ENCODE data around the gene GRIN3B.

DNA sequence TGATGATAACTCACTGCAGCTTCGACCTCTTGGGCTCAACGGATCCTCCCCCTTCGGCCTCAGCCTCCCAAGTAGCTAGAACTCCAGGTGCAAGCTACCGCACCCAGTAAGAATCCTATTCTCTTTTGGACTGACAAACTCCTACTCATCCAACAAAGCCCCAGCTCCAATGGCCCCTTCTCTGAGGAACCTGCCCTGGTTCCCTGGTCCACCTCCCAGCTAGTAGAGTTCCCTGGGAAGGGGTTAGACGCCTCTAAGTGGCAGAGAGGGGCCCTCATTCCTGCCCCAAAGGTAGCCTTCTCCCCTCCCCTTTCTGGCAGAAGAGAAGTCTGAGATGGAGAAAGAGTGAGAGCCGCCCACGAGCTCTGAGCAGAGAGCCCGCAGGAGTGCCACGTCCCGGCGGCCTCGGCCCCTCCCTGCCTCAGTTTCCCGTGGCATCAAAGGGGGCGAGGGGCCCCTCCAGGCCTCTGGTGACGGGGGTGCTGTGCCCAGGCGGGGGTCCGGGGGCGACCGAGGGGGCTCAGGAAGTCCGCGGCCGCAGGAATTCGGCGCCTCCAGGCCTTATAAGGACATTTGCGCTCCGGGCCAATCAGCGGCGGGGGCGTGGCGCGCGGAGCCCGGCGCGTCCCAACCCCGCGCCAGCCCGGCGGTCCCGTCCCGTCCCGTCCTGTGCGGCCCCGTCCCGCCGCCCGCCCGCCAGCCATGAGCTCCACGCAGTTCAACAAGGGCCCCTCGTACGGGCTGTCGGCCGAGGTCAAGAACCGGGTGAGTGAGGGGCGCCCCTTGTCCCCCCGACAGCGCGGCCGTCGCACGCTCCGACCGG is 26.0 kb downstream of the GRIN3B start, which contains the start of gene CNN2:
- TF ChIP-seq POLR2A (IDR thresholded peaks at IDR 0.05; ENCODE audit: low read length) (peak; percentile 33), ZFP36 (IDR thresholded peaks at IDR 0.05; ENCODE audit: borderline replicate concordance, partially characterized antibody) (no peak), ZC3H11A (IDR thresholded peaks at IDR 0.05) (no peak), SREBF2 (IDR thresholded peaks at IDR 0.05) (no peak), KDM1A (IDR thresholded peaks at IDR 0.05; ENCODE audit: low read depth) (no peak), MAFK (IDR thresholded peaks at IDR 0.05; ENCODE audit: partially characterized antibody) (no peak)
- TF ChIP-seq, protein P1, sequence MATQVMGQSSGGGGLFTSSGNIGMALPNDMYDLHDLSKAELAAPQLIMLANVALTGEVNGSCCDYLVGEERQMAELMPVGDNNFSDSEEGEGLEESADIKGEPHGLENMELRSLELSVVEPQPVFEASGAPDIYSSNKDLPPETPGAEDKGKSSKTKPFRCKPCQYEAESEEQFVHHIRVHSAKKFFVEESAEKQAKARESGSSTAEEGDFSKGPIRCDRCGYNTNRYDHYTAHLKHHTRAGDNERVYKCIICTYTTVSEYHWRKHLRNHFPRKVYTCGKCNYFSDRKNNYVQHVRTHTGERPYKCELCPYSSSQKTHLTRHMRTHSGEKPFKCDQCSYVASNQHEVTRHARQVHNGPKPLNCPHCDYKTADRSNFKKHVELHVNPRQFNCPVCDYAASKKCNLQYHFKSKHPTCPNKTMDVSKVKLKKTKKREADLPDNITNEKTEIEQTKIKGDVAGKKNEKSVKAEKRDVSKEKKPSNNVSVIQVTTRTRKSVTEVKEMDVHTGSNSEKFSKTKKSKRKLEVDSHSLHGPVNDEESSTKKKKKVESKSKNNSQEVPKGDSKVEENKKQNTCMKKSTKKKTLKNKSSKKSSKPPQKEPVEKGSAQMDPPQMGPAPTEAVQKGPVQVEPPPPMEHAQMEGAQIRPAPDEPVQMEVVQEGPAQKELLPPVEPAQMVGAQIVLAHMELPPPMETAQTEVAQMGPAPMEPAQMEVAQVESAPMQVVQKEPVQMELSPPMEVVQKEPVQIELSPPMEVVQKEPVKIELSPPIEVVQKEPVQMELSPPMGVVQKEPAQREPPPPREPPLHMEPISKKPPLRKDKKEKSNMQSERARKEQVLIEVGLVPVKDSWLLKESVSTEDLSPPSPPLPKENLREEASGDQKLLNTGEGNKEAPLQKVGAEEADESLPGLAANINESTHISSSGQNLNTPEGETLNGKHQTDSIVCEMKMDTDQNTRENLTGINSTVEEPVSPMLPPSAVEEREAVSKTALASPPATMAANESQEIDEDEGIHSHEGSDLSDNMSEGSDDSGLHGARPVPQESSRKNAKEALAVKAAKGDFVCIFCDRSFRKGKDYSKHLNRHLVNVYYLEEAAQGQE (IDR thresholded peaks at IDR 0.05): no peak
- TF ChIP-seq, protein P2, sequence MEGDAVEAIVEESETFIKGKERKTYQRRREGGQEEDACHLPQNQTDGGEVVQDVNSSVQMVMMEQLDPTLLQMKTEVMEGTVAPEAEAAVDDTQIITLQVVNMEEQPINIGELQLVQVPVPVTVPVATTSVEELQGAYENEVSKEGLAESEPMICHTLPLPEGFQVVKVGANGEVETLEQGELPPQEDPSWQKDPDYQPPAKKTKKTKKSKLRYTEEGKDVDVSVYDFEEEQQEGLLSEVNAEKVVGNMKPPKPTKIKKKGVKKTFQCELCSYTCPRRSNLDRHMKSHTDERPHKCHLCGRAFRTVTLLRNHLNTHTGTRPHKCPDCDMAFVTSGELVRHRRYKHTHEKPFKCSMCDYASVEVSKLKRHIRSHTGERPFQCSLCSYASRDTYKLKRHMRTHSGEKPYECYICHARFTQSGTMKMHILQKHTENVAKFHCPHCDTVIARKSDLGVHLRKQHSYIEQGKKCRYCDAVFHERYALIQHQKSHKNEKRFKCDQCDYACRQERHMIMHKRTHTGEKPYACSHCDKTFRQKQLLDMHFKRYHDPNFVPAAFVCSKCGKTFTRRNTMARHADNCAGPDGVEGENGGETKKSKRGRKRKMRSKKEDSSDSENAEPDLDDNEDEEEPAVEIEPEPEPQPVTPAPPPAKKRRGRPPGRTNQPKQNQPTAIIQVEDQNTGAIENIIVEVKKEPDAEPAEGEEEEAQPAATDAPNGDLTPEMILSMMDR (IDR thresholded peaks at IDR 0.05): no peak

Data from A549 (cell line).